ENCODE data around the gene C2orf69.

C2orf69 gene

GRCh38 chr2:199914372-199914958, 3.4 kb downstream of the C2orf69 start:
- TF ChIP-seq CTCF (IDR thresholded peaks at IDR 0.05; ENCODE audit: insufficient read depth, low read depth, low read length, missing control alignments), result no peak
- H3K4me3 ChIP-seq (ENCODE audit: low read depth, low read length), result no peak overlapping the region
- DNase-seq (ENCODE audit: low read depth), result no peak

DNA sequence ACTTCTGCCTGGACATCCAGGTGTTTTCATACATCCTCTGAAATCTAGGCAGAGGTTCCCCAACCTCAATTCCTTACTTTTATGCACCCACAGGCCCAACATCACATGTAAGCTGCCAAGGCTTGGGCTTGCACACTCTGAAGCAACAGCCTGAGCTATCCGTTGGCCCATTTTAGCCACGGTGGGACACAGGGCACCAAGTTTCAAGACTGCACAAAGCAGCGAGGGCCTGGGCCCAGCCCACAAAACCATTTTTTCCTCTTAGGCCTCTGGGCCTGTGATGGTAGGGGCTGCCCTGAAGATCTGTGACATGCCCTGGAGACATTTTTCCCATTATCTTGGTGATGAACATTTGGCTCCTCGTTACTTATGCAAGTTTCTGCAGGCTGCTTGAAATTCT, 5.9 kb downstream of the C2orf69 start:
- DNase-seq (ENCODE audit: low read depth), result no peak
- TF ChIP-seq CTCF (IDR thresholded peaks at IDR 0.05; ENCODE audit: insufficient read depth, low read depth, low read length, missing control alignments), result no peak
- no peak overlapping the region for H3K4me3 ChIP-seq (ENCODE audit: low read depth, low read length)

GRCh38 chr2:199922856-199923255, 11.8 kb downstream of the C2orf69 start:
- H3K4me3 ChIP-seq (ENCODE audit: low read depth, low read length), result no peak overlapping the region
- TF ChIP-seq CTCF (IDR thresholded peaks at IDR 0.05; ENCODE audit: insufficient read depth, low read depth, low read length, missing control alignments), result no peak
- no peak for DNase-seq (ENCODE audit: low read depth)

DNA sequence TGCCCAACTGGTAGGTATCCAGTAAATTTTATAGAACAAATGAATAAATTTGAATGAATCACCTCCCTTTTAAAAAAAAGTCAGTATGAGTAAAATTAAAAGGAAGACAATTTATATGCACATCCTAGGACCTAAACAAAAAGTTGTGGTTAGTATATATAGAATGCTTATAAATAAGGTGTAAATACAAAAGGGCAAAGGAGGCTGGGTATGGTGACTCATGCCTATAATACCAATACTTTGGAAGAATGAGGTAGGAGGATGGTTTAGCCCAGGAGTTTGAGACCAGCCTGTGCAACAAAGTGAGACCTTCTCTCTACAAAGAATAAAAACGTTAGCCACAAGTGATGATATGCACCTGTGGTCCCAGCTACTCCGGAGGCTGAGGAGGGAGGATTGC, 12.8 kb downstream of the C2orf69 start:
- no peak for DNase-seq (ENCODE audit: low read depth)
- no peak for TF ChIP-seq CTCF (IDR thresholded peaks at IDR 0.05; ENCODE audit: insufficient read depth, low read depth, low read length, missing control alignments)
- no peak overlapping the region for H3K4me3 ChIP-seq (ENCODE audit: low read depth, low read length)

- no peak for DNase-seq (ENCODE audit: low read depth)
- no peak for TF ChIP-seq CTCF (IDR thresholded peaks at IDR 0.05; ENCODE audit: insufficient read depth, low read depth, low read length, missing control alignments)
- H3K4me3 ChIP-seq (ENCODE audit: low read depth, low read length), result no peak overlapping the region
These were observed 15.7 kb downstream of the C2orf69 start for GRCh38 chr2:199926806-199927205.

DNA sequence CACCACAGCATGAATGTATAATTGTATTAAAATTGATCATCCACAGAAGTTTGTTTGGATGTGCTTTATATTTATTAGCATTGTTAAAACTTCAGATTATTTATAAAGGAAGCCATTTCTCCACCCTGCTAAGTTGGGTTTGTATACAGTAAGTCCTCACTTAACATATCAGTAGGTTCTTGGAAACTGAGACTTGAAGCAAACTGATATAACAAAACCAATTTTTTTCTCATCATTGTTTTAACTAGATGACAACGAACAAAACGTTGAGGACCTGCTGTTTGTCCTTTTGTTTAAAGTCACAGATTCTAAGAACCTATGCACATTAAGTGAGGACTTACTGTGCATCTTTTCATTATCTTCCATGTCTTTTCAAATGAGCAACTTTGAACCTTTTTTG, 17.1 kb downstream of the C2orf69 start:
- no peak overlapping the region for H3K4me3 ChIP-seq (ENCODE audit: low read depth, low read length)

More for the DNA sequence above, 17.1 kb downstream of the C2orf69 start:
- TF ChIP-seq CTCF (IDR thresholded peaks at IDR 0.05; ENCODE audit: insufficient read depth, low read depth, low read length, missing control alignments), result no peak
- no peak for DNase-seq (ENCODE audit: low read depth)

All from GM12865 (cell line).